HG02571 (cell line): ENCODE measurements around the gene SLC15A3.

ENCODE experiments used
- ATAC-seq: cut with Tn5 transposase; IDR thresholded peaks from one replicate; pipeline ENCODE4 v1.9.1; 2021; ENCODE audit warnings: mild to moderate bottlenecking, moderate library complexity; ENCODE audit not compliant: unreplicated experiment

The SLC15A3 gene

DNA sequence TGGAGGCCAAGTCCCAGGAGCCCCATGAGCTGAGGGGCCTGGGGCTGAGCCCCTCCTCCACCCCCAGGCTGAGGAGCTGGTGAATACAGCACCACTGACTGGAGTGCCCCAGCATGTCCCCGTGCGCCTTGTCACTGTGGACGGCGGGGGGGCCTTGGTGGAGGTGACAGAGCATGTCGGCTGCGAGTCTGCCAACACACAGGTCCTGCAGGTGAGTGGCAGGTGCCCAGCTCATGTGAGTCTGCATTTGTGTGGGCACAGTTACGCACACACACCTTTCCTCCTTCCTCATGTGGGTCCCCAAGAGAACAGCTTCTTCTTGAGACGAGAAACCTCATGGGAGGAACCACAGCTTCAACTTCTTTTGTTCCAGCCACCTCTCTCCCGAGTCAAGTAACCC is 20.1 kb downstream of the SLC15A3 start:
- no peak for ATAC-seq

DNA sequence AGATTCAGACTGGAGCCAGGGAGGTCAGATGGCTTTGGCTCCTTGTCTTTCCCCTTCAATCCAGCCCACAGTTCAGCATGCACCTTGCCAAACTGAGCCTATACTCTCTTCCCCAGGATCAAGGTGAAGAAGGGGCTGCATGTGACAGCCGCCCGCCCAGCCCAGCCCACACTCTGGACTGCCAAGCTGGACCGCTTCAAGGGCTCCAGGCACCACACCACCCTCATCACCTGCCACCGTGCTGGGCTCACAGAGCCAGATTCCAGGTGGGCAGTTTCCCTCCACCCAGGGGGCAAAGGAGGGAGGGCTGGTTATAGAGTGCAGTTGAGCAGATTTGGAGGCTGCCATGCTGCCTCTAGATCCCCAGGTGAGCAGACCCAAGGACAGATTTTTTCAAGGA is 21.6 kb downstream of the SLC15A3 start:
- ATAC-seq, result no peak

DNA sequence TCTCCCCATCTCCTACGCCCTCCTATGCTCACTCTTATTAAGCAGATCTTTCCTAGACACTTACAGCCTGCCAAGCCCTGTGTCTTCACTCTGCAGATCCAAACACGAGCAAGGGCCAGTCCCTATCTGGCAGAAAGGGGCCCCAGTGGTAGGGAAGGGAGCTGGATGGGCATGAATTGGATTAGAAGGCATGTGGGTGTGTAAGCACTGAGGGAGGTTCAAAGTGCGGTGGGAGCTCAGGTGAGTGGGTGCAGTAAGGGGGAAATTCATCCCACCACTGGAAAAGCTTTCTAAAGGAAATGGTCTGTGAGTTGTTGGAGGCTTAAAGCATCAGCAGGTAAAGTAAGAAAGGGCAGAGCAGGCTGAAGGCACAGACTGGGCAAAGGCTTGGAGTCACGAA is 22.2 kb downstream of the SLC15A3 start:
- ATAC-seq, result no peak

DNA sequence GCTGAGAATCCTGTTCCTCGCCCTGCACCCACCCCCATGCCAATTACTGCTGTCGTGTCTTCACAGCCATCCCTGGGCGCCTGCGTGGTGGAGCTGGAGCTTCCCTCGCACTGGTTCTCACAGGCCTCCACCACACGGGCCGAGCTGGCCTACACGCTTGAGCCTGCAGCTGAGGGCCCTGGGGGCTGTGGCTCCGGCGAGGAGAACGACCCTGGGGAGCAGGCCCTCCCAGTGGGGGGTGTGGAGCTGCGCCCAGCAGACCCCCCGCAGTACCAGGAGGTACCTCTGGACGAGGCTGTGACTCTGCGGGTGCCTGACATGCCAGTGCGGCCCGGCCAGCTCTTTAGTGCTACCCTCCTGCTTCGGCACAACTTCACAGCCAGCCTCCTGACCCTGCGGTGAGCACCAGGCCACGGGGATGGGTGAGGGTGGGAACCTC is 23.4 kb downstream of the SLC15A3 start:
- ATAC-seq, result no peak

DNA sequence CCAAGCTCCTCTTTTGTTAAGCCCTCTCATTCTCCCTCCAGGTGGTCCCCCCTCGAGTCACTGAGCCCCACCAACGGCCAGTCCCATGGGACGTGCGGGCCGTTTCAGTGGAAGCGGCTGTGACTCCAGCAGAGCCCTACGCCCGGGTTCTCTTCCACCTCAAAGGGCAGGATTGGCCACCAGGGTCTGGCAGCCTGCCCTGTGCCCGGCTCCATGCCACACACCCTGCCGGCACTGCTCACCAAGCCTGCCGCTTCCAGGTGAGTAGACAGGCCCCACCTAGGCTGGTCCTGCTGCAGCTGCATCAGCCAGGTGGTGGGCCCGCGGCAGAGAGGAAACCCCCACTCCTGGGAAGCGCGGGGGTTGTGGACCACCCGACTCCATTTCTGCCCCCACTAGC is 24.4 kb downstream of the SLC15A3 start:
- no peak for ATAC-seq

DNA sequence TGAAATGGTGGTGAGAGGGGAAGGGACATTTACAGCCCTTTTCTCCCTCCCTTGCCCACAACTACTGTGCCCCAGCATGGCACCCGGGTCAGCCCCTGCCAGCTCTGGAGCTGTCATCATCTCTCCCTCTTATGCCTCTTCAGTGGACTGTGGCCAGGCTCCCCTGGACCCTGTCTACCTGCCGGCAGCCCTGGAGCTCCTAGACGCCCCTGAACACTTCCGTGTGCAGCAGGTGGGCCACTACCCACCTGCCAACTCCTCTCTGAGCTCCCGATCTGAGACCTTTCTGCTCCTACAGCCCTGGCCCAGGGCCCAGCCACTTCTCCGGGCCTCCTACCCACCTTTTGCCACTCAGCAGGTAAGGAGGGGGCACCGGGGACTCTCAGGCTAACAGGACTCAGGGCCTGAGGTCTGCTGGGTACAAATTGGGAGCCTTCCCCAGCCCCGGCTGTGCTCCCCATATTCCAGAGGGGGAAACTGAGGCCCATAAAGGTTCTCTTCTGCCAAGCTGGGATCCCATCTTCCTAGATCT is 24.8 kb downstream of the SLC15A3 start:
- no peak for ATAC-seq

DNA sequence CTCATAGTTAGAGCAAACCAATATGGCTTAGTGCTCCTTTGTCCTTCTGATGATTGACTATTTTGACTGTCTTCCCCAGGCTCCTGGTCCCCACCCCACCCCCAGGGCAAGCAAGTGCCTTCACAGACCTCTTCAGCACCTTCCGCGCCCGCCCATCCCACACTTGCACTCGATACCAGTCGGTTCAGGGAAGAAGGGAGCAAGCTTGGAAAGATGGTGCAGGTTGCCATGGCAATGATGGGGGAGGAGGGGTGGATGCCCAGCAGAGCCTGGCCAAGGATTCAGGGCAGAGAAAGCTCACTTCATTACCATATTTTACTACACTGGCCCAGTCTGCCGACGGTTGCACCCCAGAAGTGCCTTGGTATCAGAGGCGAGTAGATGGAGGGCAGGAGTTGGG is 25.5 kb downstream of the SLC15A3 start:
- no peak for ATAC-seq

DNA sequence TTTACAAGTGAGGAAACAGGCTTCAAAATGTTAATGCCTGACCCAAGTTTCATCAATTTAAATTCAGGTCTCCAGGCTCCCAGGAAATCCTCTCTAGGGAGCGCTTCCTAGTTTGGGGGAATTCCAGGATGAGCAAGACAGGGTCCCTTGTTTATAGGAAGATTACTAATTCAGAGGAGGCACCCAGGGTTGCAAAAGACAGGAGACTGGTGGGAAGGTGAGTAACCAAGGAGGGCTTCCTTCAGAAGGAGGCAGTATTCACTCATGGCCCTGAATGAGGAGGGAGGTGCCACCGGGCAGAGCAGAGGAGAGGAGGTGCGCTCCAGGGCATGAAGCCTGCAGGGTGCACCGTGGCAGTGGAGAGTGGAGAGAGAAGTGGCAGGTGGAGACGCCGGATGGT is 26.1 kb downstream of the SLC15A3 start:
- no peak for ATAC-seq

DNA sequence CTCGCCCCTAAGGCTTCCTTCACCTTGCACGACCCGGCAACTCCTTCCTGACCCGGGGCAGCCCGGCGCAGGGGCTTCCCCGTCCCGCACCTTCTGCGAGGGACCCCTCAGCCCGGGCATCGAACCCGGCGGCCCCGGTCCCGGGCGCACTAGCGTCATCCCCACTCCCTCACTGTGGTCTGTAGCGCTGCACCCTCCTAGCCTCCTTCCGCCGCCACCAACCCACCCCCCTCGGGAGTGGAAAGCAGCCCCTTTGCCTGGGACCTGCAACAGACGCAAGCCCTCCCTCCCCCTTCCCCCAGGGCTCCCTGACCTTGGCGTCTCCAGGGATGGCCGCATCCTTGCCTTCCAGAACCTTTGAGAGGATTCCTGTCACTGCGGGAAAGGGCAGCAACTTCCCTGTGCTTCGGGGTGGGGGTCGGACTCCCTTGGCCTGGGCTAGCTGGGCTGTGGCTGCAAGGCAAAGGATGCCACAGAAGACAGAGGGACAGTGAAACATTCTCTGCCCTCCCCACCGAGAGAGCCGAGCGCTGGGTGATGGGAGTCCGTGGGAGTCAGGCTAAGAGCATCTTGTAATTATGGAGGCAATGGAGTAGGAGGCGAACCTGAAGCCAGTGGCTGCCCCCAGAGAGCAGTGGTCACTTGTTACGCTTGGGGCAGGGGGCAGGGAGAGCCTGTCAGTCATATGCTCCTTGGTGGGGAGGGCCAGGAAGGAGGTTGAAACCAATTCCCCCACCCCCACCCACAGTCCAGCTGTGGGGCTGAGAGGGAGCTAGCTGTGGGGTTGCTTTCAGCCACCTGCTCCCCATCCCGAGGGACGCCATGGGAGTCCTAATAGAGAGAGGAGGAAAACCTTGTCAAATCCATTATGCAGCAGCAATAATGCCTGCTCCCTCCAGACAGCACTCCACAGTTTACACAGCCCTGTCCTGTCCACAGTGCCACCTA is 26.8 kb downstream of the SLC15A3 start:
- no peak for ATAC-seq

DNA sequence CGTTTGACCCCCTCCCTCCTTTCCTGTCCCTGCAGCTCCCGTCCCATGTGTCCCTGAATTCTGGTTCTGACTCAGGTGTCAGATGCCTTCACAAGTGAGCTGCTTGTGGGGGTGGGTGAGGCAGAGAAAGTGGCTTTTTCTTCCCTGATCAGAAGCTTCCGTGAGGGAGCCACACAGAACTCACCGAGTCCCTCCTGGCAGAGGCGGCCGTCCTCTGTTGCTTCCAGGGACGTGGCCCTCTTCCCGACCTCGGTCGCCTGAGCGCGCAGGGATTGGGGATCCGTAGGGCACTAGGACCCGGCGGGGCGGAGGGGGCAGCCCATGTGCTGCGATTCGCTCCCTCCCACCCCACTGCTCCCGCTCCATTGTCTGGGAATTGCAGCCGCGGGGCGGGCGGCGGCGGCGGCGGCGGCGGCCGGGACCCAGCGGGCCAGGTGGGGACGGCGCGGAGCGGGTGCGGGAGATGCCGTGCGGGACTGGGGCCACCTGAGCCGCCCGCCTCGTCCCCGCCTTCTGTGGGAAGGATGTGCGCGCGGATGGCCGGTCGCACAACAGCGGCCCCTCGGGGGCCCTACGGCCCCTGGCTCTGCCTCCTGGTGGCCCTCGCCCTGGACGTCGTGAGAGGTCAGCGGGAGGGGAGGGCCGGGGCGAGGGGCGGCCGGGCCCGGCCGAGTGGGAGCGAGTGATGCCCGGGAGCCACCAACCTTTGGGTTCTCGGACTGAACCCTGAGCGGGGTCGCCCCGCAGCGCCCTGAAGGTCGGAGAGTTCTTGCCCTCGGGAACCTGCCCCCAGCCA is 27.7 kb downstream of the SLC15A3 start, which contains the start of gene TMEM132A:
TSS of gene TMEM132A (plus strand) at position 351 of the 796 bp plus-strand sequence. CDS start at position 525, 174 bp downstream.
- ATAC-seq, result no peak

DNA sequence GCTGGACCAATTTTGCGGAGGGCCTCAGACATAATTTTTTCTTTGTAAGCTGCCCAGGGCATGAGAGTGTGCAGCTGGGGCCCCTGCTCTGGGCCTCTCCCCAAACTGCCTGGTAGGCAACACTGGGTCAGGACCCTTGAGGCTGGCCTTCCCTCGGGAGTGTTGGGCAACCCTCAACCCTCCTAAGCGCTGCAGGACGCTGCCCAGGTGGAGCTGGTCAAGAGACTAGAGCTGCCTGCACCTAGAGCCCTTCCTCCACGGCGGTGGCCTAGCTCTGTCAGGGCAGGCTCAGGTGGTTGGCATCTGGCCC is 28.2 kb downstream of the SLC15A3 start:
- no peak for ATAC-seq

DNA sequence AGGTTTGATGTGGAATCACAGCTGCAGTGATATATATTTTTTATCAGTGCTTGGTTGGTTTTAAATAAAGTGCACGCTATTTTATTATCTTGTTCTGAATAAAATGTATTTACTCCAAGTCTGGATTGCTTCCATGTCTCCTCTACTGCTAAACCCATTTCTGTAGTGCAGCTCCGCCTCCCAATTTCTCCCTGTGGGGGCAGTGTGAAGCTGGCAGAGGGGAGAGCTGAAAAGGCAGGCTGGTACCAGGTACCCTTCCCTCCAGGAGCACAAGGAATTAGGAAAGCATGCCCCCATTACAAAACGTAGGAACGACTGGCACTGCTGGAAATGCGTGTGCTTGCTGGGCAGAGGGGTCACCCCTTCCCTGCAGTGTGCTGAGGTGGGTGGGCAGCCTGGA is 28.6 kb downstream of the SLC15A3 start:
- no peak for ATAC-seq

DNA sequence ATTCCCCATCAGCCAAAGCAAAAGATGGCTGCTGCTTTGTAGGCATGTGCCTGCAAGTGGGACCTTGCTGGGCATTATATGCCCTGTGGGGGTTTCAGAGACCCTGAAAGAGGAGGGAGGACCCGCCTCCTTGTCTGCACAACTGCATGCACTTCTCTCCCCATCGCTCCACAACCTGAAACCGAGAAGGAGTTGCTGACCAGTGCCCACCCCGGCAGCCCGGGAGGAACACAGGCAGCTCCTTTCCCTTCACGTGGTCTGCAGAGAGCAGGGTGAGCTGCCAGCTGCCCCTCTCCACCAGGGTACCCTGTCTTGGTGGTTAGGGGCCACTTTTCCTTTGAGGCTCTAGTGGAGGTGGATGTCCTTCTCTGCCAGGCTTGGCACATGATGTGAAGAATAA is 29.1 kb downstream of the SLC15A3 start:
- no peak for ATAC-seq

DNA sequence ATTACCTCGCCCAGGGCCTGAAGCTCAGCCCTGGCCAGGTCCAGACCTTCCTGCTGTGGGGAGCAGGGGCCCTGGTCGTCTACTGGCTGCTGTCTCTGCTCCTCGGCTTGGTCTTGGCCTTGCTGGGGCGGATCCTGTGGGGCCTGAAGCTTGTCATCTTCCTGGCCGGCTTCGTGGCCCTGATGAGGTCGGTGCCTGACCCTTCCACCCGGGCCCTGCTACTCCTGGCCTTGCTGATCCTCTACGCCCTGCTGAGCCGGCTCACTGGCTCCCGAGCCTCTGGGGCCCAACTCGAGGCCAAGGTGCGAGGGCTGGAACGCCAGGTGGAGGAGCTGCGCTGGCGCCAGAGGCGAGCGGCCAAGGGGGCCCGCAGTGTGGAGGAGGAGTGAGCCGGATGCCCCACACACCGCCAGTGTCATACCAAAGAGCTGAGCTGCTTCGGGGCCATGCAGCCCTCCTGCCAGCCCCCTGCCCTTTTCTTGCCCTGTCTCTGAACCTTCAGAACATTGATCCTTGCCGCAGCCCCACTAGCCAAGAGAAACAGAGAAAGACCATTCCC is 30.1 kb downstream of the SLC15A3 start:
- ATAC-seq, result no peak

DNA sequence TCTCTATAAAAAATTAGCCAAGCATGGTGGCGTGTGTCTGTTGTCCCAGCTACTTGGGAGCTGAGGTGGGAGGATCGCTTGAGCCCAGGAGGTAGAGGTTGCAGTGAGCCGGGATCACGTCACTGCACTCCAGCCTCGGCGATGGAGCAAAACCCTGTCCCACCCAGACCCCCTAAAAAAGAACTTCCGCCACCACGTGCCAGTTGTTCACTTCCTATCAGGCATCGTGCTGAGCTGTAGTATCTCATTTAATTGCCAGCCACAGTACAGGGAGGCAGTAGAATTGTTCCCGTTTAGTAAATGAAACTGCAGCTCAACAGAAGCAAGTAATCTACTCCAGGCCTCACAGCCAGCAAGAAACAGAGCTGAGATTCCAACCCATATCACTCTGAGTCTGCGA is 30.7 kb downstream of the SLC15A3 start:
- no peak for ATAC-seq

DNA sequence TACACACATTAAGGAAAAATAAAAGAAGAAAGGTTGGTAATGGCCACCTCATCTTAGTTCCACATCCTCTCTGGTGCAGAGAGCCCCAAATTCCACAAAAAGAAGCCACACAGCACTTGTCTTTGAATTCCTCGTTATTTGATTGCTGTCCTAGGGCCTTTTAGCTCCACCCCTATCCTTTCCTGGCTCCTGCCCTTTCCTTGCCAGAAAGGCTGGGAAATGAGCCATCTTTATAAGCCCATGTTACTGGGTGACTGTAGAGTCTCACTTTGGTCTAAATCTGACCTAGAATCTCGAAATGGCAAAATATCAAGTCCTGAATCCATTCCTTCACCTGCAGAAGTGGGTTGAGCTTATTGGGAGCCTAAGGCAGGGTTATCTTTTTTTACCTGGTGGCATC is 32.0 kb downstream of the SLC15A3 start:
- ATAC-seq, result no peak

DNA sequence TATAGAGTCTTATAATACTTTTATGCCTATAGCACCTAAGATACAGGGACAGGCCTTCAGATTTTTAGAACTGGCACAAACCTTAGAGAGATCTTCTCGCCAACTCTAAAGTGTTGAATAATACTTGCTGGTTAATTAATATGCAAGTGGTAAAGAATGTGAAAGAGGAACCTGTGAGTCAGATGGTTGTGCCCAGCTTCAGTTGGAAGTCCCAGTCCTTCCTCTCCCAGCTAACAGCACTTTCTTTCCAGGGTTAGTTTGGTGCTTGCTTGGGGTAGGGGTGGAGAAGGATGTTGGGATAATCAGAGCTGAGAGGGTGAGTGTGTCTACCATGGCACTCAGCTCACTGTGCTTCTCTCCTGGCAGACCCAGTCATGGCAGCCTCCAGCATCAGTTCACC is 32.7 kb downstream of the SLC15A3 start:
- ATAC-seq, result no peak

DNA sequence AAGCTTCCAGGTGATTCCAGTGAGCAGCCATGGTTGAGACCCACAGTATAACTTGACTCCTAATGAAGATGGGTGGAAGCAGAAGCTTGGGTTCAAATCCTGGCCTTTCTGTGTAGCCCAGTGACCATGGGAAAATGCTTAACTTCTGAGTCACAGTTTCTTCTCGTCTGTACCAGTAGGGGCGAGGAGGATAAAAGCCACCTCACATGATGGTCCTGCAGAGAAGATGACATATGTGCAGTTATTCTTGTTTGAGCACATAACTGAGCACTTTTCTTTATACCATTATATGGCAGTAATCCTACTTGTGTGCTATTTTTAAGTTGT is 33.1 kb downstream of the SLC15A3 start:
- ATAC-seq, result no peak

DNA sequence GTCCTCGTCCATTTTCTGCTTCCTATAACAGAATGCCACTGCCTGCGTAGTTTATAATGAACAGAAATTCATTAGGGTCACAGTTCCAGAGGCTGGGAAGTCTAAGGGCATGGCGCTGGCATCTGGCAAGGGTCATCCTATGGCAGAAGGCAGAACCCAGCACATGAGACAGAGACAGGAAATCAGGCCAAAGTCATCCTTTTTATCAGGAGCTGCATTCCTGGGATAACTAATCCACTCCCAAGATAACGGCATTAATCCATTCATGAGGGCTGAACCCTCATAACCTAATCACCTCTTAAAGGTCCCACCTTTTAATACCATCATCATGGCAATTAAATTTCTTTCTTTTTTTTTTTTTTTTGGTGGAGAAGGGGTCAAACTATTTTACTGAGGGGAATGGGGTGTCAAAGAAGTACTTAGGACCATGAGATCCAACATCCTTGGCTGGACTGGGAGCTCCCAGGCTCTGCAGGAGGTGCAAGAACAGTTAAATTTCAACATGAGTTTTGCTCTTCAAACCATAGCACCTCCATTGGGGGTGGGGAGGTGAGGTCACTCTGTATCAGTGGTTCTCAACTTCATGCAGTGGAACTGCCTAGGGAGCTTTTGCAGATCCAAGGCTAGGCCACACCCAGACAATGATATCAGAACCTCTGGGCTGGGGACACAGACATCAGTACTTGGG is 33.6 kb downstream of the SLC15A3 start:
- ATAC-seq, result no peak

DNA sequence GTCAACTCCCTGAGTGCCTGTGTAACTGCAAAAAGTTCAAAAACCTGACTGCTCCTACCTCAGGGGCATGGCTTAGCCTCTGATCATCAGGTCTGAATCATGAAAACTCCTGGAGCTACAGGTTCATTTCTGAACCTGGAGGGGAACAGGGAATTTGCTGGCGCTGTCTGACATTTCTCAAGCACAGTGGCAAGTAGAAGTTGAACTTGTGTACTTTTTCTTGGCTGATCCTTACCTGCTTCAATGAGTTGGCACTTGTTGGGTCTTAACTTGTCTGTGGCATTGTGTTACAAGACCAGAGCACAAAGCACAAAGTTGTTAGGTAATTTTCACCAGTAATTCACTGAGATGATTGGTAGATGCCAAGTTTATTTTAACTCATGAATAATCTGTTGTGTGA is 34.7 kb downstream of the SLC15A3 start:
- ATAC-seq, result no peak

DNA sequence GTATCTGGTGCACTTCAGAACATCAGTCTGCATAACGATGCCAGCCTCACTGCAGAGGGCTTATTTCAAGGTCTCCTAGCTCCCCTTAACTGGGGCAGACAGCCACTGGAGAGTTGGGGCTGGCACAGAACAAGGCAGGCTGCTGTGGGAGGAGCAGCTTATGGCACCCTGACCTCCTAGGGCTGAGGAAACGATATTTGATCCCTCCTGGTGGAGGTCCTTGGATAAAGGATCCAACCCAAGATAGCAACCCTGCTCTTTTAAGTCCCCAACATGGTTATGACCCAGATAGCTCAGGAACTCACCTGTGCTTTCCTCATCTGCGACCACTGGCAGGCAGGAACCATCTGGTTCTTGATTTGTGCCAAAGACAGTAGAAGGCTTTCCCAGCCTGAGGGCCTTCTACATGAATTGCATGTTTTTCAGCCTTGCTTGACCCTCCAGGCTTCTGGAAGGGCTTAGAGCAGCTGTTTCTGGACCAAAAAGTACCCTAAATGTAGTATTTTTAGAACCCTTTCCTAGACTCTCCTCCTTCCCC is 35.2 kb downstream of the SLC15A3 start:
- ATAC-seq, result no peak
